ENCODE results near the gene OGFOD2.

OGFOD2 gene

GRCh38 chr12:122951979-122952892, 22.8 kb upstream of the OGFOD2 start:
- DNase-seq = peak; percentile 64

- no peak for DNase-seq
Observed at GRCh38 chr12:122955156-122955555, 19.9 kb upstream of the OGFOD2 start.

- no peak for DNase-seq
Observed at GRCh38 chr12:122956035-122956434, 19.0 kb upstream of the OGFOD2 start.

GRCh38 chr12:122958198-122958888, 16.7 kb upstream of the OGFOD2 start:
- DNase-seq = no peak

- no peak for DNase-seq
Observed at GRCh38 chr12:122959566-122960192, 15.4 kb upstream of the OGFOD2 start.

- DNase-seq = no peak
Observed at GRCh38 chr12:122960193-122960569, 14.9 kb upstream of the OGFOD2 start.

GRCh38 chr12:122961531-122962329, 13.3 kb upstream of the OGFOD2 start:
- DNase-seq = peak; percentile 17

GRCh38 chr12:122963941-122964265, 11.1 kb upstream of the OGFOD2 start:
- DNase-seq = peak; percentile 46

- no peak for DNase-seq
Observed at GRCh38 chr12:122964439-122965257, 10.4 kb upstream of the OGFOD2 start.

GRCh38 chr12:122965321-122965751, 9.7 kb upstream of the OGFOD2 start:
- no peak for DNase-seq

GRCh38 chr12:122965851-122966742, 8.9 kb upstream of the OGFOD2 start, which contains the start of gene ABCB9:
Gene ABCB9 (minus strand): TSS chr12:122966463. CDS start chr12:122960235, 6,228 bp downstream.
- DNase-seq = peak; percentile 86

GRCh38 chr12:122966743-122967550, 8.1 kb upstream of the OGFOD2 start:
- DNase-seq = no peak

- no peak for DNase-seq
Observed at GRCh38 chr12:122968104-122968503, 6.9 kb upstream of the OGFOD2 start.

- no peak for DNase-seq
Observed at GRCh38 chr12:122969676-122970075, 5.4 kb upstream of the OGFOD2 start.

- DNase-seq = peak; percentile 97
Observed at GRCh38 chr12:122974274-122974891, 661 bp upstream of the OGFOD2 start.

GRCh38 chr12:122975790-122976647, 975 bp downstream of the OGFOD2 start:
- DNase-seq = no peak

GRCh38 chr12:122976648-122976975, 1.6 kb downstream of the OGFOD2 start:
- no peak for DNase-seq

- no peak for DNase-seq
Observed at GRCh38 chr12:122977153-122977552, 2.1 kb downstream of the OGFOD2 start.
